GM21723 (cell line): ENCODE measurements around the gene CNTNAP1.
"Not testable (repeated sequence)": the region's sequence is repeated elsewhere in the genome, so short reads cannot be mapped to it uniquely, and the experiment has no call there.

ENCODE experiments used
- ATAC-seq: cut with Tn5 transposase; IDR thresholded peaks from one replicate; pipeline ENCODE4 v1.9.1; 2021; ENCODE audit warnings: mild to moderate bottlenecking, moderate library complexity; ENCODE audit not compliant: unreplicated experiment

The CNTNAP1 gene

DNA sequence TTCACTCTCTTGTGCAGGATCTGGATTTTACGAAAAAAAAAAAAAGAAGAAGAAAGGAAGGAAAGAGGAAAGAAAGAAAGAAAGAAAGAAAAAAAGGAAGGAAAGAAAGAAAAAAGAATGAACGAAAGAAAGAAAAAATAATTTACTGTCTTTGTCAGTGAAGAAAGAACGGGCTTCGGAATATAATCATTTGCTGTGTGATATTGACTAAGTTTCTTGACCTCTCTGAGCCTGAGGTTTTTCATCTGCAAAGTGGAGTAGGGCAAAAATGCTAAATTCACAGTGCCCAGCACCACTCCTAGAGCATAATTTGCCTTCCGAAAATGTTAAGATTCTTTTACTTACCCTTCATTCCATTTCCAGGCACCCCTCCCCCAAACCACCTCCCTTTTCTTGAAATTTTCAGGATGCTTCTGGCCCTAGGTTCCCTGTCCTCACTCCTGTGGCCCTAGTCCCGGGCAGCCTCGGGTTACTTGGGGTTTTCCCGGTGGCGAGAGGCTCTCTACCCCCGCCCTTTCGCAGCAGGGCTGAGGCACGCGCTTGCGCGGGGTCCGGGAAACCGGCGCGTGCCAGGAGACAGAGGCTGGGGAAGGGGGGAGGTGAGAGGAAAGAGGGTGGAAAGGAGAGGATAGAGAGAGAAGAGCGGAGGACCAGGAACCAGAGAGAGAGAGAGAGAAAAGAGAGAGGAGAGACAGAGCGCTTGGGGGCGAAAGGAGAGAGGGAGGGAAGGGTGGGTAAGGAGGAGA, at the start of gene CNTNAP1:
TSS of gene CNTNAP1 (plus strand) at position 556 of the 746 bp plus-strand sequence. CDS start 299 bp downstream, outside the sequence.
- ATAC-seq = no peak

DNA sequence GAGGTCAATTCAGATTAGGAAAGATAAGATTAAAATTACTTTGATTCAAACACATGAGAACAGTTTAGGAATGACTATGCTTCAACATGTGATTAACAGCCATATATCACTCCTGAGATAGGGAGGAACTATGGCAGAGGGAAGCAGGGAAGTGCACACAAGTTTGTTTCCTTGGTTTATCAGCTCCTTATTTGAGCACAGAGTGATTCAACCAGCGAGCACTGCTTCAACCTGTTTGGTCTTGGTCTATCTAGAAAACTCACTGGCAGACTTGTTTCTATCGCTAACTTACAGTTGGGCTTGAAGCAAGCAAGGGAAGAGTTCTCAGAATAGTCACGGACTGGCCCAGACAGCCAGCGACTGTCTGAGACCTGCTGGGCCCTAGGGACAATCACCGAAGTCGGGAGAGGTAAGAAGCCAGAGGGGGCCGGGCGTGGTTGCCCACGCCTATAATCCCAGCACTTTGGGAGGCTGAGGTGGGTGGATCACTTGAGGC, 49.3 kb upstream of the CNTNAP1 start:
- no peak for ATAC-seq

DNA sequence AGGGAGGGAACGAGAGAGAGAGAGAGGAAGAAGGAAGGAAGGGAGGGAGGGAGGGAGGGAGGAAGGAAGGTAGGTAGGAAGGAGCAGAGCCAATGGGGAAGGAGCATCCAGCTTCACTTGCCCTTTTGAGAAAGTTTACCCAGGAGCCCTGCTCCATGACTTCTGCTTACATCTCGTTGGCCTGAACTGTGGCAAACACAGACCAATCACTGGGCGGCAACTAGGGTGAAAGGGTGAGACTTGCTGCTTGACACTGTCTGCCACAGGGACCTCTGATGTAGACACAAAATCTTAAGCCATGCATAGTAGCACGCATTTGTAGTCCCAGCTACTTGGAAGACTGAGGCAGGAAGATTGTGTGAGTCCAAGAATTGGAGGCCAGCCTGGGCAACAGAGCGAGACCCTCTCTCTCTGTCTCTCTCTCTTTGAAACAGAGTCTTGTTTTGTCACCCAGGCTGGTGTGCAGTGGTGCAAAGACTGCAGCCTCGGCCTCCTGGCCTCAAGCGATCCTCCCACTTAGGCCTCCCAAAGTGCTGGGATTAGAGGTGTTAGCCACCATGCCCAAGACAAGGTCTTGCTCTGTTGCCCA, 42.7 kb upstream of the CNTNAP1 start:
- no peak for ATAC-seq

DNA sequence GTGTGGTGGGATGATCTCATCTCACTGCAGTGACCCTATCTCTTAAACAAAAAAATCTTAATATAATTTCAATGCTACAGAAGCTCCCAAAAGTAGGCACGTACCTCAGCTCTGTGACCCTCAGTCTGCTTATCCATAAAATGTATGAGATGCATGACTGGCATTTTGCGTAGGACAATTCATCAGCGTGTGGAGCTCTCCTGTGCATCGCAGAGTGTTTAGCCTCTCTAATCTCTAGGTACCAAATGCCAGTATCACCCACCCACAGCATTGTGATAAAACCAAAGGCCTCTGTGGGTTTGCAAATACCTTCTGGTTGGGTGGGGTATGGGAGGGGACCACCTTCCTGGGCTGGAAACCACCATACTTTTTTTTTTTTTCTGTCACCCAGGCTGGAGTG, 42.2 kb upstream of the CNTNAP1 start:
- no peak for ATAC-seq

DNA sequence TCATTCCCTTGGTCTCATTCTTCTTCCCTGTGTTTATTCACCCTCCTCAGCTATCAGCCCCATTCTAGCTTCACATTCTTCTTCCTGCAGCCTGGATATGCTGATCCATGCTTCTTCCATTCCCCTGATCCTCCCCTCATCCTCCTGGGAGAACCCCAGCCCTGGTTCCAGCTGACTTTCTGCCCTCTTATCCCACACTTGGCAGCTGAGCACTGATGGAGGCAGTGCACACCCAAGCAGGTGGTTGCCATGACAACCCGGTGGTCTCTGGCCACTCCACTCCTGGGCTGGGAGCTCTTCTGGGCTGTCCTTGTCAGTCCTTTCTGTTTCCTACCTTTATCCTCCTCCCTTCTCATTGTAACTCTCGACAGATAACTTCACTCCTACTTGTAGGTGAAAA, 40.0 kb upstream of the CNTNAP1 start:
- no peak for ATAC-seq

DNA sequence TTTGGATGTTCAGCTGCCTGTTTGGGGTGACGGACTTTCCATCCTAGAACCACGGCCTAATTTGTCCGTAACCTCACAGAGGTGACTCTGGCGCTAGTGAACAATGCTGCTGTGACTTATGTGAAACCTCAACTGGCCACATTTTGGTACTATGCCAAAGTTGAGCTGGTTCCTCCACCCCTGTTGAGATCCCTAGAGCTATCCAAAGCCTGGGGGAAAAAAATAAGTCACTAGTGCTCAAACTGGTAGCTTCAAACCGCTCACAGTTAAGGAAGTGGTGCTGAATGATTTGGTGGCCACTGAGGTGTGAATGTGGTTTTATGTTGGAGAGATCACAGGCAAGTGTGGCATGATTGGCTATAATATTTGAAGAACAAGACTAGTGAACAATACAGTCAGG, 34.6 kb upstream of the CNTNAP1 start:
- no peak for ATAC-seq

DNA sequence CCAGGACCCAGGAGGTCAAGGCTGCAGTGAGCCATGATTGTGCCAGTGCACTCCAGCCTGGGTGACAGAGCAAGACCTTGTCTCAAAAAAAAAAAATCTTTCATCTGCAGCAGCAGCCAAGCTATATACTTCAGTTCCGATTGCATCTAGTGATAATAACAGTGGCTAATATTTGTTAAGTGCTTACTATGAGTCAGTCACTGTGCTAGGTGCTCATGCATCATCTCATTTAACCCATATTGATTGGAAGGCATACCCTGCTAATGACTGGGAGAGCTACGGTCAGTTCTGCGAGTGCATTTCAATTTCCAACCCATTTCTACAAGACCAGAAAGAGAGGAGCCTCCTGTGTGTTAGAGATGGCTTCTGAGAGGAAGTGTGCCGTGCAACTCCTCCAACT, 30.9 kb upstream of the CNTNAP1 start:
- no peak for ATAC-seq

DNA sequence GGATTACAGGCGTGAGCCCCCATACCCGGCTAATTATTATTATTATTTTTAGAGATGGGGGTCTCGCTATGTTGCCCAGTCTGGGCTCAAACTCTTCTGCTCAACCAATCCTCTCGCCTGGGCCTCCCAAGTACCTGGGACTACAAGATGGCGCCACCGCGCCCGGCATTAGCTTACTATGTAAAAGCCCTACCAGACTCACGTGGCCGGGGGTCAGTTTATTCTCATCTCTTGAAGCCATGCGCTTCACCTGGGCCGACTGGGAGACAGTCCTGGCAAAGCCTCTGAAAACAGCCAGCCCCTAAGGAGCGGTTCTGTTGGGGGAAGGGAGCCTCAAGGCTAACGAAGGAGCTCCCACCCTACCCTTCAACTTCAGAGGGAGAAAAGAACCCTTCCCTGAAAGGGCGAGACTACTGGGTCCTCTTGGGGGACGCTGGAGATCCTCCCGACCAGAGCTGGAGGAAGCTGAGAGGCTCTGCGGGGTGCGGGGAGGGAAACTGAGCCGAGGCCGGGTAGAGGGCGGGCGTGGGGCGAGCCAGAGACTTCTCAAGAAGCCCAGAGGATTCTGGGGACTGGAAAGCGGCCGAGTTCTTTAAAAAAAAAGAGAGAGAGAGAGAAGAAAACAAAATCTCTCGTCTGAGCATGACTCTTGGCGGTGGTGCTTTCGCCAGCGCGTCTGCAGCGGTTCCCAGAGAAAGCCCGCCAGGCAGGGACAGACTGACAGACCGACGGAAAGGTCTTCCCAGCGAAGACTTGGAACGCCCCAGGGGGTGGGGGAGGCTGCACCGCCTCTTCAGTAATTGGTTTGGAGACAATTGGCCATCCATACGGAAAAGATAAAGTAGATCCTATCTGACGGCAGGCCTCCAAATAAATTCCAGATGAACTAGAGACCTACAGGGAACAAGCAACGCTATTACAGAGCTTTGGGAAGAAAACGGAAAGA, 28.9 kb upstream of the CNTNAP1 start:
- ATAC-seq = no peak

DNA sequence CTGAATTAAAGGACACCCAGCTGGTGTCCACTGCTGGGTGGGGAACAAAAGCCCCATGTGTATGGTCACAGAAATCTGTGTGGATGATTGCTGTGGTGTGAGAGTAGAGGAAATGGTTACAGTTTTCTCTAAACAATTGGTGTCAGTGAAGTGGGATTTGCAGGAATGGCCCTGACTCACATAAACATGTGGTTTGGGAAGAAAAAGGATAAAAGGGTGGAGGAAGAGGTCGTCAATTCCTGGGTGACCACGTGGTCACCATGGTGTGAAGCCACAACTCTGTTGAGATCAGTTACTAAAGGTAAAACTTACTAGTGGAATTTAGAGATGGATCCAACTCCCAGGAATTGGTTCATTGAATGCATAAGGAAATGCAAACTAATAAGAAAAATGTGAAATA, 26.8 kb upstream of the CNTNAP1 start:
- no peak for ATAC-seq

DNA sequence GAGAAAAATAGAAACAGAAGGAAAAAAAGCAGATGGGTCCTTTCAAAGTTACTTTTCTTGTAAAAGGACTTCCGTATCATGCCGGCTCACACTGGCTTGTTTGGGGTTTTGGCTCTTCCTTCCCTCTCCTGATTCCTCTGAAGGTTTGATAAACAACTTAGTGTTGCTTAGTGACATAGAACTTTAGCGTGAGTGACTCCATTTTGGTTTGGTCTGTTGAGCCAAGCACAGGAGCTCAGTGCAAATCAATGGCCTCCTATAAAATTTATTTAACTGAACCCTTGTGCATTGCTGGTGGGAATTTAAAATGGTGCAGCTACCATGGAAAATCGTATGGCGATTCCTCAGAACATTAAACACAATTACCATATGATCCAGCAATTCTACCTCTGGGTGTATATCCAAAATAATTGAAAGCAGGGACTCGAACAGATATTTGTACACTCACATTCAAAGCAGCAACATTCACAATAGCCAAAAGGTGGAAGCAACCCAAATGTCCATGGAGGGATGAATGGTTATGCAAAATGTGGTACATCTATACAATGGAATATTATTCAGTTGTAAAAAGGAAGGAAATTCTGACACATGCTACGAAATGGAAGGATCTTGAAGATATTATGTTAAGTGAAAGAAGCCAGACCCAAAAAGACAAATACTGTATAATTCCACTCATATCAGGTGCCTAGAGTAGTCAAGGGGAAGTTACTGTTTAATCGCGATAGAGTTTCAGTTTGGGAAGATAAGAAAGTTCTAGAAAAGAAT, 24.3 kb upstream of the CNTNAP1 start:
- no peak for ATAC-seq

DNA sequence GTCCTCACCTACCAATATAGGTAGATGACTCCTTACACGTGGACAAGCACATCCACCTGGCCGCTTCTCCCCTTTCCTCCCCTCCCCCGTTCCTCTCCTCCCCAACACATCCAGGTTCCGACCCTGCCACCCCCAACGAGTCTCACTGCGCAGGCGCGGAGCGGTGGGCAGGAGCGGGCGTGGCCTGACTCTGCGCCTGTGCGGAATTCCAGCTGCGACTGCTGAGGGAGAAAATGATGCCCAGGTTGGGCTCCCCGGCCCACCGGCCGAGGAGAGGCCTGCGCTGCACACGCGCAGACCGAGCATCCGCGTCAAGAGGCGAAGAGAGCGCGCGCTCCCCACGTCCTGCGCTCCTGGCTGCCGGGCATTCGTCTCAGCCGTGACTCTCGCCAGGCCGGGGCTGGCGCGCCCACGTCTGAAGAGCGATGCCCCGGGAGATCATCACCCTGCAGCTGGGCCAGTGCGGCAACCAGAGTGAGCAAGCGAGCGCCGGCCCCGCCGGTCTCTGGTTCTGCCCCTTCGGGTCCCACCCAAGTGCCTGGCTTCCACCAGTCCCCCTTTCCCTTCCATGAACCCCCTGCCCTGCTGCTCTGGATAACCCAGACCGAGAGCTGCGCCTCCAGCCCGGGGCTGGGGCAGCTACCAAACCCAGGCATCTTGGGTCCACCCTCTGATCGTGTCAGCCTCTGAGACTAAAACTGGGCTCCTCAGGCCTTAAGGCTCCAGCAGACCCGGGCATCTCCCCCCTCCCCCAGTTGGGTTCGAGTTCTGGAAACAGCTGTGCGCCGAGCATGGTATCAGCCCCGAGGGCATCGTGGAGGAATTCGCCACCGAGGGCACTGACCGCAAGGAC, 23.0 kb upstream of the CNTNAP1 start, which contains the start of gene TUBG2:
TSS of gene TUBG2 (plus strand) at position 206 of the 853 bp plus-strand sequence. CDS start at position 426, 220 bp downstream.
- ATAC-seq = peak; percentile 47

DNA sequence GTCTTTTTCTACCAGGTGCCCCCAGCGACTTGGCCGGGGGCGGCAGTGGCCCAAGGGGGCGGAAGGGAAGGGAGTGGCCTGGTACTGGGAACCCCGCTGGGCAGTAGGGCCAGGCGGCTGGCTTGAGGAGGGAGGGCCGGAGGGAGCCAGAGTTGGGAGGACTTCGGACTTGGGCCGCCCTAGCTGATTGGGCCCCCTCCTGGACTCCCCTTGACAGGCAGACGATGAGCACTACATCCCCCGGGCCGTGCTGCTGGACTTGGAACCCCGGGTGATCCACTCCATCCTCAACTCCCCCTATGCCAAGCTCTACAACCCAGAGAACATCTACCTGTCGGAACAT, 22.4 kb upstream of the CNTNAP1 start:
- not testable (repeated sequence) for ATAC-seq

DNA sequence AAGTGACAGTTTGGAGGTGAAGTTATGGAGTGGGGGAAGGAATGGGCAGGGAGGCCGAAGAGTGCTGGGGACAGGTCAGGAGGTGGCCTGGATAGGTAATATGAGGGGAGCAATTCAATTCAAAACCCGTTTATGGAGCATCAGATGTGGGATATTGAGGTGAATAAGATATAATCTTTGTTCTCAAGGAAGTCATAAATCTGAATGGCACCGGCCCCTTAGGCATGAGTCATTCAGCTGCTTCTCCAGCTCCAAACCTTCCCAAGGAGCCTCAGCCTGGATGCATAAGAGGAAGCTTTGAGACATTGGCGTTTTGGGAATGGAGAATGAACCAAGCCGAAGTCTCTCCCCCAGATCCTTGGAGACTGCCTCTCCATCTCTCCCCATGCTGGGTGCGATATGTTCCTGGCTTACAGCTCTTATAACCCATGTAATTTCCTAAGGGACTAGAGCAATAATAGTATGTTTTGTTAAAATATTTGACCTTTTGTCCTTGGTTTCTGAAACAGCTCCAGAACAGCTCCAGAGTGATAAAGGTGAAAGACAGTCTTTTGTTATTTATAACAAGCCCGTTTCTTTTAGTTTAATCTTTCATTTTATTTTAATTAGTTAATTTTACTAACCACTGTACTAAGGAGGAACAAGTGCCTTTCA, 21.5 kb upstream of the CNTNAP1 start:
- ATAC-seq = no peak

DNA sequence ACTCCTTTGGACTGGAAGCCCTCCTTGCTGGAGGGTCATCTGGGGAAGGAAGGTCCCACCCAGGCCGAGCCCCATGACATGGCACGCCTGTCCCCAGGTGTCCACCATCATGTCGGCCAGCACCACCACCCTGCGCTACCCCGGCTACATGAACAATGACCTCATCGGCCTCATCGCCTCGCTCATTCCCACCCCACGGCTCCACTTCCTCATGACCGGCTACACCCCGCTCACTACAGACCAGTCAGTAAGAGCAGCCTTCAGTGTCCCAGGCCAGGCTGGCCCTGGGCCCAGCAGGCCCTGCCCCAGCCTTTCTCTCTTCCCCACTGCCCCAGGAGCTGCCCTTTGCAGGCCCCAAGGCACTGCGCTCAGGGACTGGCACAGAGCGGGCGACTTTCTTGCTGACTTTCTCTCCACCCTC, 16.7 kb upstream of the CNTNAP1 start:
- no peak for ATAC-seq

DNA sequence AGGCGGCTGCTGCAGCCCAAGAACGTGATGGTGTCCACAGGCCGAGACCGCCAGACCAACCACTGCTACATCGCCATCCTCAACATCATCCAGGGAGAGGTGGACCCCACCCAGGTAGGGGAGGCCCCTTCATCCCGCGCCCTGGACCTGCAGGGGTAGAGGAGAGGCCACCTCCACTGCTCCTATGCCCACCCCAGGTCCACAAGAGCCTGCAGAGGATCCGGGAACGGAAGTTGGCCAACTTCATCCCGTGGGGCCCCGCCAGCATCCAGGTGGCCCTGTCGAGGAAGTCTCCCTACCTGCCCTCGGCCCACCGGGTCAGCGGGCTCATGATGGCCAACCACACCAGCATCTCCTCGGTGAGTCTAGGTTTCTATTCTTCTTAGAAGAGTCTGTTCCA, 16.2 kb upstream of the CNTNAP1 start:
- ATAC-seq = not testable (repeated sequence)

DNA sequence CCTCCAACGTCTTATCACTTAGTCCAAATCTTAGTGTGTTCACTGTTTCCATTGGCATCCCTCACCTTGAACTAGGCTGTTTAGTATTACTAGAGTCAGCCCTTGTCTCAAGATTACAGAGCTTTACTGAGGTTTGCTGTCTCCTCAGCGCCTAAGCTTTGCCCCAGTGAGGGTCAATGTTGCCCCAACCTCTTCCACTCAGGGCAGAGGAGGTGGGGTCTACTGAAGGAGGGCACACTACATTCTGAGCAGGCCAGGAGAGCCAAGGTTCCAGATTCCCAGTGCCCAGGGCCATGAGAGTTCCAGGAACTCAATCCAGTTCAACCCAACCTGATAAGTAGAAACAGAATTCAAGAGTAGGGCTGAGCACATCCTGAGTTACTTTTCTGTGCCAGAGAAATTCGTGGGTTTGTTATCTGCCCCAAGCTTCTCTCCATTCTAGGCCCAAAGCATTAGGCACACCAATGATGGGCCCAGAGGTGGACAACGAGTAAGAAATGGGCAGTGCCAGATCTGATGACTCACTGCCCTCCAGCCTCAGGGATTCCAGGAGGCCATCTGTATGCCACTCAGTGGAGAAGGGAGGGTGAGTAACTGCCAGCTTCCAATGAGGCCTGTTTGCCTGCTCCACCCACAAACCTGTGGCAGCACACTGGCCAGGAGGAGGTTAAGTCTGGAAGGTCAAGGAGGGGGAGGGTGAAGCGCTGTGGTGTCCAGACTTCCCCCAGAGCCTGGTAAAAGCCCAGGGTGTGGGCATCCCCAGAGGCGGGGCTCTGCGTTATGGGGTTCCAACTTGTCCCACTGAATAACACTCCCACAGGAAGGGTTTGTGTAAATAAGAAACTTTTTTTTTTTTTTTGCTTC, 15.0 kb upstream of the CNTNAP1 start:
- ATAC-seq = no peak

DNA sequence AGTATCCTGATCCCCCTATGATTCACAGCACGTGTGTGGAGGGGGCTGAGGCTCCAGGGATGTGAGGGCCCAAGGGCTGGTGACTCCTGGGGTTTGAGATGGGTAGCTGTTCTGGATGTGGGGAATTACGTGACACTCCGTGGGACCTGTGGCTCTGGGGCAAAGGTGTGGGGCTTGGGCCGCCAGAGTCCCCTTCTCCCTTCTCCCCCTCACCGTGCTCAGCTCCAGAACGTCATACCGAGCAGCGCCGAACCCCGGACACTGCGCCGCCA, 12.7 kb upstream of the CNTNAP1 start:
- no peak for ATAC-seq

DNA sequence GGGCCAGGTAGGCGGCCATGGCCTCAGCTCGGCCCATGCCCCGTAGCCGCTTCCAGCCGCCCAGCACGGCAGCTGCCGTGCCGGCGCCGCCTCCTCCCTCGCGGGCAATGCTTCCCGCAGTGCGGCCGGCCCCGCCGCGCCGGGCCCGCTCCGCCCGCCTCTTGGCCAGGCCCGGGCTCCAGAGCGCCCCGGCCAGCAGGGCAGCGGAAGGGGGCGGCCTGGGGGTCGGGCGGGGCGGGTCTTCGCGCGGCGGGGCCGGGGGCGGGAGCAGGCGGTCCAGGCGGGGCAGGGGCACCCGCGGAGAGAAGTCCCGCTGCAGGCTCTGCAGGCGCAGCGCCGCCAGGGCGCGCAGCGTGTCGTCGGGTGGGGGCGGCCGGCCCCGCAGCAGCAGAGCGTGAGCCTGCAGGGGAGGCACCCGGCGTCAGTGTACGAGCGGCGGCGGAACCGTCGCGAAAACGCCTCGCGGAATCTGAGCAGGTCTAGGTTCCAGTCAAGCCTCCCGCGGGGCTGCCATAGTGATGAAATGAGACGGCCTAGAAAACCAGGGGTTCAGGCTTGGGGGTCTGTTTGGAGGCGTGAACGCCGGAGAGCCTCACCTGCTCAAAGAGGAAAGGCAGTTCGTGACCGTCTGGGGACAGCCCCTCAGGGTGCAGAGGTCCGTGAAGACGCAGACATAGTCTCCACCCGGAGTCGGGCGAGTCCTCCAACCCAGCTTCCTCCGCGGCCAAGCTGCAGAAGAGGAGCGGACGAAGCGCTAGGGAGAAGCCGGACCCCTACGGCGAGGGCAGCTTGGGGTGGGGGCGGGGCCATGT, 12.1 kb upstream of the CNTNAP1 start:
- ATAC-seq = no peak
